ENCODE data around the gene LRRC25. TPM values are rescaled to one million over a fixed set of nuclear protein-coding genes. Genes with fewer than 3 reads are reported as not detected.

The LRRC25 gene
- total and polyA plus RNA-seq, 9 donors, result 1.2 to 2.4 (median 1.5) TPM

DNA sequence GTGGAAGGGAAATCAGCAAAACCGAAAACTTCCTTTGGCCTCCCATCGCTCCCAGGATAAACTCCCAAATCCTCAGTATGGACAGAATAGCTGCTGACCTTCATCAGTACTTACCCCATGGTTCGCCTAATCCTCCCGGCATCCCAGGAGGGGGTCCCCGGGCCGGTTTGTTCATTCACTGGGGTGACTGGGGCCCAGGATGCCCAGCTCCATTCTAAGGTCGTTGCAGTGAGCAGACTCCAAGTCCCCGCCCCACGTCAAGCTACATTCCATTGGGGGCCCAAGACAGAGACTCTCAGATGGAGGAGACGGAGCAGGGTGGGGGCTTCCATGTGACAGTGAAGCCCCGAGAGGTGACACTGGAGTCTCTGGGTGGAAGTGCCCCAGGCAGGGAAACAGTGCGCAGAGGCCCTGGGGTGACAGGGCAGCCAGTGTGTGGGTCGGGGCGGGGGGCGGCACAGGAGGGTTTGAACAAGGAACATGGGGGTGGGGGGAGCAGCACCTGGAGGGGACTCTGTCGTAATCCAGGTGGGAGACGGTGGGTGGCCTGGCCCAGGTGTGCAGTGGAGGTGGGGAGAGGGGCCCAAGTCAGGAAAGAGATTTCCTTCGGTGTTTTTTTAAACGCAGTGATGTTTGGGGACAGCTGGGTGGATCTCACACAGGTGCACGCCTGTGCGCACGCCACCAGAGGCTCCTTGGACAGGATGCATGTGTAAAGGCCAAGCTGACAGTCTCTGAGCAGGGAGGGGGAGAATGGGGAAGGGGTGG is 26.9 kb upstream of the LRRC25 start:
- no peak for DNase-seq
- H3K4me3 ChIP-seq (ENCODE audit: low read length), result no peak overlapping the region
- 46% methylated on average over 15 of the region's 22 CpGs for WGBS (ENCODE audit: insufficient coverage)

DNA sequence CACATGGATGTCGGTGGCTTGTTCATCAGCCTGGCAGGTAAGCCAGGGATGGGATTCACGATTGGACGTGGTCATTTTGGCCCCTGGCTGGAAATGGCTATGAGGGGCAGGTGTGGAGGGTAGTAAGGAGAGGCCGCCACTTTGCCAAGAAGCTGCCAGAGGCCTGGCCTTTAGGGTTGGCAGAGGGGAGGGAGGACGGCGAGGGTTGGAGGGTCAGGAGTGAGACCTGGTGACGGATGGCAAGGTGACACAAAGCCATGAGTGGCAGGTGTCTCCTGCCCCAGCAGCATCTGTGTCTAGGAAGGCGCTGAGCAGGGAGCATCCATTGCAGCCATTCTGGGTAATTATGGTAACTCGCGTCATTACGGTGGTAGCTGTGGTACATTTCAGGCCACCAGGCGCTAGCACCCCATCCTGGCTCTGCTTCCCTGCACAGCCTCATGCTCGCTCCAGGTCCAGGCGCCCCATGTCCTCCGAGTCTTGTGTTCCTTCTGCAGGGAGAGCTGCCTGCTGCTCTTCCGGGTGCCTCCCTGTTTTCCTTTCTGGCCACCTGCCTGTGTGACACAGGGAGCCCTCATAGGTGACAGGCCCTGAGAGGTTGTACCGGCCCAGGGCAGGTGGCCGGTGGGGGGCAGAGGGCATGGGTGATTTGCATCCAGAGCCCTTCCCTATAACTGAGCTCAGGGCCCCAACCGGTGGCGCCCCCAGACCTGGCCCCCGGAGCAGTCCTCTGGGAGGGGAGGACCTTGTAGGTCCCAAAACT is 26.0 kb upstream of the LRRC25 start:
- H3K9me3 ChIP-seq (replicated peaks; ENCODE audit: control insufficient read depth, low read depth, low read length), result no peaks in the 10 kb centered on the region
- H3K4me3 ChIP-seq (ENCODE audit: low read length), result no peak overlapping the region
- peaks cover 17% of the 10 kb centered on the region for H3K36me3 ChIP-seq (ENCODE audit: control insufficient read depth, insufficient read depth, low read length)
- peak overlapping the region; percentile 13 for H3K27ac ChIP-seq (ENCODE audit: low read length)
- H3K27me3 ChIP-seq (ENCODE audit: control insufficient read depth, insufficient read depth, low read length), result no peaks in the 10 kb centered on the region
- WGBS (ENCODE audit: insufficient coverage), result 79% methylated on average over 16 of the region's 21 CpGs
- peak; percentile 23 for DNase-seq
- peaks cover 91% of the 10 kb centered on the region for H3K4me1 ChIP-seq (ENCODE audit: control insufficient read depth, insufficient read depth, low read length)

More for the DNA sequence above, 26.9 kb upstream of the LRRC25 start:
- Histone ChIP-seq H3K36me3 (ENCODE audit: control insufficient read depth, insufficient read depth, low read length) (peaks cover 17% of the 10 kb centered on the region), H3K27me3 (ENCODE audit: control insufficient read depth, insufficient read depth, low read length) (no peaks in the 10 kb centered on the region), H3K9me3 (replicated peaks; ENCODE audit: control insufficient read depth, low read depth, low read length) (no peaks in the 10 kb centered on the region), H3K27ac (ENCODE audit: low read length) (peak overlapping the region; percentile 13), H3K4me1 (ENCODE audit: control insufficient read depth, insufficient read depth, low read length) (peaks cover 93% of the 10 kb centered on the region)

DNA sequence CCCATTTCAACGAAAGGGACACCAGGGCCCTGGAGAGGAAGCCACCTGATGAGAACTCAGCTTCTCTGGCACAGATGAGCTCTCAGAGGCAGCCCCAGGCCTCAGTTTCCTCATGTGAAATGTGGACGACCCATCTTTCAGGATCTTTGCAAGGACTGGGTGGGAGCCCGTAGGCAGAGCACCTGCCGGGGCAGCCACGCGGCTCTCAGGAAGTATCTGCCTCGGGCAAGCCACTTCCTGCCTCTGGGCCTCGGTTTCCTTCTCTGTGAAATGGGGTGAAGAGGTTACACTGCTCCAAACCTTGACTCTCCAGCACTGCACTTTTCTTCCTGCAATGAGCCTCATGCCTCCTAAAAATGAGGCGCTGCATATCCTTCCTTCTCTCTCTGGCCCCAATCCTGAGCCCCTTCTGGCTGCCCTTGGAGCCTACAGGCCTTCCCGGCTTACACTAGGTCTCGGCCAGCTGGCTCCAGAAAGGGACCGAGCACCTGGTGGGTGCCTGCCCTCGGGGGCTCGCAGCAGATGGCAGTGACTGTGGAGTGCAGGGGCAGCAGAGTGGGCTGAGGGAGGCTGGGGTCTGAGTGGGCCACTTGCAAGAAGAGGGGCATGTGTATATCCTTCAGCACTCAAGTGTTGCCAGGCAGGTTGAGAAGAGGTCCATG is 25.2 kb upstream of the LRRC25 start:
- Histone ChIP-seq H3K27me3 (ENCODE audit: control insufficient read depth, insufficient read depth, low read length) (no peaks in the 10 kb centered on the region), H3K4me3 (ENCODE audit: low read length) (no peak overlapping the region), H3K36me3 (ENCODE audit: control insufficient read depth, insufficient read depth, low read length) (peaks cover 13% of the 10 kb centered on the region), H3K4me1 (ENCODE audit: control insufficient read depth, insufficient read depth, low read length) (peaks cover 91% of the 10 kb centered on the region), H3K27ac (ENCODE audit: low read length) (no peak overlapping the region), H3K9me3 (replicated peaks; ENCODE audit: control insufficient read depth, low read depth, low read length) (no peaks in the 10 kb centered on the region)
- peak; percentile 18 for DNase-seq
- 58% methylated on average over 8 of the region's 14 CpGs for WGBS (ENCODE audit: insufficient coverage)

DNA sequence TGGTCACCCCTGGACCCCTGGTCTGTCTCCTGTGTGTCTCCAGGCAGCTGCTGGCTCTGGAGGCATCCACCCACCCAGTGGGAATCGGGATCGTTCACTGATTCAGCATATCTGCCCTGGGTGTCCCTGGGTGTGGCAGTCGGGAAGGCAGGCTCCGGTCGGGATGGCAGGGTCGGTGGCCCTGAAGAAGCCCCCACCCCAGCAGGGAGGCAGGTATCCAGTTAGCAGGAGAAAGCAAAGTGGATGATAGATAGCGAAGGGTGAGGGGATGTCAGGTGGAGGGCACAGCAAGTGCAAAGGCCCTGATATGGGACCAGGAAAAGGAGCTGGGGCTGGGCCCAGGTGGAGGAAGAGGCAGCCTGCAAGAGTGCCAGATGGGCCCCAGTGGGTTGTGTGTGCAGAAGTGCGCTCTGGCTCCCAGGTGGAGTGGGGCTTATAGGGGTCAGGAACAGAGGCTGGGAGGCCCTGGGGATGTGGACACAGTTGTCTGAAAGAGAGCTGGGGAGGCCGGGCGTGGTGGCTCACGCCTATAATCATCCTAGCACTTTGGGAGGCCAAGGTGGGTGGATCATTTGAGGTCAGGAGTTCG is 24.0 kb upstream of the LRRC25 start:
- DNase-seq, result peak; percentile 20
- 70% methylated on average over 6 of the region's 12 CpGs for WGBS (ENCODE audit: insufficient coverage)
- peaks cover 7% of the 10 kb centered on the region for H3K36me3 ChIP-seq (ENCODE audit: control insufficient read depth, insufficient read depth, low read length)
- no peaks in the 10 kb centered on the region for H3K9me3 ChIP-seq (replicated peaks; ENCODE audit: control insufficient read depth, low read depth, low read length)
- H3K27me3 ChIP-seq (ENCODE audit: control insufficient read depth, insufficient read depth, low read length), result peaks cover 2% of the 10 kb centered on the region
- no peak overlapping the region for H3K27ac ChIP-seq (ENCODE audit: low read length)
- no peak overlapping the region for H3K4me3 ChIP-seq (ENCODE audit: low read length)
- peaks cover 89% of the 10 kb centered on the region for H3K4me1 ChIP-seq (ENCODE audit: control insufficient read depth, insufficient read depth, low read length)

DNA sequence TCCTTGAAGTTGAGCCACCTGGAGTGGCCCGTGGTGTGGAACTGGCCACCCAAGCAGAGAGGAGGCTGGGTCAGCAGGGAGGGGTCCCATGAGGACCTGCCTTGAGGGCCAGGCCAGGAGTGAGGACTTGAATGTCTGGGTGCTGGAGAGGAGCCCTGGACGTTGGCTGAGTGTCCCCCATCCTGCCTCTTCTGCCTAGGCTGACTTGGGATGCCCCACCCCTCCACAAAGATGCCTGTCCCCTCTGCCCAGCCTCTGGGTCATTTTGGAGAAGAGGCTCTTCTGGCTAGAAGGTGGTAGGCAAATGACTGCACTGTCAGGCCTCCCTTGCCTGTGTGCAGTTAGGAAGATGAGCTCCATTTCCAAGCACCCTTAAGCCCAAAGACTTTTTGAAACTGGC is 23.5 kb upstream of the LRRC25 start:
- peaks cover 89% of the 10 kb centered on the region for H3K4me1 ChIP-seq (ENCODE audit: control insufficient read depth, insufficient read depth, low read length)
- no peaks in the 10 kb centered on the region for H3K9me3 ChIP-seq (replicated peaks; ENCODE audit: control insufficient read depth, low read depth, low read length)
- H3K4me3 ChIP-seq (ENCODE audit: low read length), result peak overlapping the region; percentile 77
- peaks cover 2% of the 10 kb centered on the region for H3K27me3 ChIP-seq (ENCODE audit: control insufficient read depth, insufficient read depth, low read length)
- WGBS (ENCODE audit: insufficient coverage), result 0% methylated on average over 1 of the region's 2 CpGs
- no peak overlapping the region for H3K27ac ChIP-seq (ENCODE audit: low read length)
- peaks cover 7% of the 10 kb centered on the region for H3K36me3 ChIP-seq (ENCODE audit: control insufficient read depth, insufficient read depth, low read length)
- DNase-seq, result peak; percentile 34

DNA sequence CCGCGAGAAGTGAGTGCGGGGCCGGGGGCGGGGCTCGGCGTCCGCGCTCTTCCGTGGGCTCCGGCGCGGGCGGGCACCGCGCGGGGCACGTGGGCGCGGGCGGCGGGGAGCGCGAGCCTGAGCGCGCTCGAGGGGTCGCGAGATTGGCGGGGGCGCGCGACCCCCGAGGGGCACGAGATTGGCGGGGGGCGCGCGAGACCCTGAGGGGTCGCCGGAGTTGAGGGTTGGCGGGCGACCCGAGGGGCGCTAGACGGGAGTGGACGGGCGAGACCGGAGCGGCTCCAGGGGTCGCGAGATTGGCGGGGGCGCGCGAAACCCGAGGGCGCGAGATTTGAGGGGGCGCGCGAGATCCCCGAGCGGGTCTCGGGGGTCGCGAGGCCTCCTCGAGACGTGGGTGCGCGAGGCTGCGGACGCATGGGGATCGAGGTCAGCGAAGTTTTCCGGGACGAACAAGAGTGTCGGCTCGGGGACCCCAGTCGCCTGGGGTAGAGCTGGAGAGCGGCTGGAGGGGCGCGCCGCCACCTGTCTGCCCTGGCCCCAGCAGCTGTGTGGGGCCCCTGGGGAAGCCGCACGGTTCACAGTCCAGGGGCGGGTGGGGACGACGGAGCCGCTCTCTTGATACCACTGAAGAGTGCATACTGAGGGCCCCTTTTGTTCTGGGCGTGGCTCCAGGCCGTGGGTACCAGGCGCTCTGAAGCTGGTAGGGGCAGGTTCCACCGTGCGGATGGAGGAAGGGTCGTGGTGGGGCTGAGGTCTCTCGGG is 22.5 kb upstream of the LRRC25 start:
- Histone ChIP-seq H3K27ac (ENCODE audit: low read length) (peak overlapping the region; percentile 77), H3K27me3 (ENCODE audit: control insufficient read depth, insufficient read depth, low read length) (peaks cover 2% of the 10 kb centered on the region), H3K36me3 (ENCODE audit: control insufficient read depth, insufficient read depth, low read length) (peaks cover 7% of the 10 kb centered on the region), H3K9me3 (replicated peaks; ENCODE audit: control insufficient read depth, low read depth, low read length) (no peaks in the 10 kb centered on the region), H3K4me3 (ENCODE audit: low read length) (peak overlapping the region; percentile 77), H3K4me1 (ENCODE audit: control insufficient read depth, insufficient read depth, low read length) (peaks cover 89% of the 10 kb centered on the region)
- DNase-seq, result peak; percentile 69
- under 1% methylated on average over 96 of the region's 97 CpGs for WGBS (ENCODE audit: insufficient coverage)

DNA sequence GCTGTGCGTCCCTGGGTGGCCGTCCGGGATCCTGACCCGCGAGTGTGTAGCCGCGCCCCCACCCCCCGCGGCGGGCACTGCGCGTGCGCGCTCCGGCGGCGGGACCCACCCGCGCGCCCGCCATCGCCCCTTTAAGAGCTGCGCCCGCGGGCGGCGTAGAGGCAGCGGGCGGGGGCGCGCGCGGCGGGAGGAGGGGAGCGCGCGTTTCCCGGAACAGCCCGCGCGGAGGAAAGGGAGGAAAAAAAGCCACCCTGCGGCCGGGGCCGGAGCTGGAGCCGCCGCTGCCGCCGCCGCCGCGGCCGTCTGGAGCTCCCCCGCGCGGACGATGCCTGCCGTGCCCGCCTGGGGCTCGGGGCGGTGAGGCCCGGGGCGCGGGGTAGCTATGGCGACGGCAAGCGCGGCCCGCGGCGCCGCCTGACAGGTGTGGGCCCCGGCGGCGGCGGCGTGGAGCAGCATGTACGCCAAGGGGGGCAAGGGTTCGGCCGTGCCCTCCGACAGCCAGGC is 21.8 kb upstream of the LRRC25 start, which contains the start of gene SSBP4:
Gene SSBP4 (plus strand): TSS at position 204 of the 504 bp plus-strand sequence. CDS start 251 bp downstream, at position 455.
- under 1% methylated on average over 79 of the region's 80 CpGs for WGBS (ENCODE audit: insufficient coverage)
- peak; percentile 93 for DNase-seq
- Histone ChIP-seq H3K27me3 (ENCODE audit: control insufficient read depth, insufficient read depth, low read length) (peaks cover 2% of the 10 kb centered on the region), H3K36me3 (ENCODE audit: control insufficient read depth, insufficient read depth, low read length) (peaks cover 7% of the 10 kb centered on the region), H3K4me1 (ENCODE audit: control insufficient read depth, insufficient read depth, low read length) (peaks cover 89% of the 10 kb centered on the region), H3K9me3 (replicated peaks; ENCODE audit: control insufficient read depth, low read depth, low read length) (no peaks in the 10 kb centered on the region), H3K4me3 (ENCODE audit: low read length) (peak within 1 kb of the TSS; percentile 77), H3K27ac (ENCODE audit: low read length) (peak within 1 kb of the TSS; percentile 100)

DNA sequence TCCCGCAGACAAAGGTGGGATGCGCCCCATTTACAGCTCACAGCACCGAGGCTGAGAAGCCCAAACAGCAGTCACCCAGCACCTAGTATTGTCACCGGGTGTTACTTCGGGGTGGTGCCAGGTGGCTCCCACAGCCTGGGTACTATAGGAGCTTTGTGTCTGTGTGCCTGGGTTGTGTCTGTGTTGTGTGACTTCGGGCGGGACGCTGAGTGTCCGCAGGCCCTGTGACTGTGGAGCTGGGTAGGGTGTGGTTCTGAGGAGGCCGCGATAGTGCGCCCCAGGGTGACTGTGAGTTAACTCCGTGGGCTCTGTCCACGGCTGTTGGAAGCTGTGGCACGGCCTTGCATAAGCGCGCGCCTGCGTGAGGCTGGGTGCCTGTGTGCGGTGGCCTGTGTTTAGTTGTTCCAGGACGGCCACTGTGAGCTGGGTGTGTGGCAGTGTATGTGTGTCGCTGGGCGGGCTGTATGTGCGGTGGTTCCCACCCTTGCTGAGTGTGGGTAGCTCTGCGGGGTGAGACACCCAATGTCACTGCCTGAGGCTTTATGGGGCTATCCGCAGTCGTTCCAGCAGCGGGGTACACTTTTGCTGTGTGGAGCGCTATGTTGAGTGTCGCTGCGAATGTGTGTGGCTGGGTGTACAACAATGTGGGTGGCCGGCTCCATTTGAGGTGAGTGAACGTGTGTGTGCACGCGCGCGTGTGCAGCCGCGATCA is 21.2 kb upstream of the LRRC25 start:
- peaks cover 2% of the 10 kb centered on the region for H3K27me3 ChIP-seq (ENCODE audit: control insufficient read depth, insufficient read depth, low read length)
- H3K4me1 ChIP-seq (ENCODE audit: control insufficient read depth, insufficient read depth, low read length), result peaks cover 87% of the 10 kb centered on the region
- H3K27ac ChIP-seq (ENCODE audit: low read length), result peak overlapping the region; percentile 100
- peak overlapping the region; percentile 31 for H3K4me3 ChIP-seq (ENCODE audit: low read length)
- no peaks in the 10 kb centered on the region for H3K9me3 ChIP-seq (replicated peaks; ENCODE audit: control insufficient read depth, low read depth, low read length)
- WGBS (ENCODE audit: insufficient coverage), result 14% methylated on average over 33 of the region's 39 CpGs
- peaks cover 7% of the 10 kb centered on the region for H3K36me3 ChIP-seq (ENCODE audit: control insufficient read depth, insufficient read depth, low read length)
- DNase-seq, result no peak

DNA sequence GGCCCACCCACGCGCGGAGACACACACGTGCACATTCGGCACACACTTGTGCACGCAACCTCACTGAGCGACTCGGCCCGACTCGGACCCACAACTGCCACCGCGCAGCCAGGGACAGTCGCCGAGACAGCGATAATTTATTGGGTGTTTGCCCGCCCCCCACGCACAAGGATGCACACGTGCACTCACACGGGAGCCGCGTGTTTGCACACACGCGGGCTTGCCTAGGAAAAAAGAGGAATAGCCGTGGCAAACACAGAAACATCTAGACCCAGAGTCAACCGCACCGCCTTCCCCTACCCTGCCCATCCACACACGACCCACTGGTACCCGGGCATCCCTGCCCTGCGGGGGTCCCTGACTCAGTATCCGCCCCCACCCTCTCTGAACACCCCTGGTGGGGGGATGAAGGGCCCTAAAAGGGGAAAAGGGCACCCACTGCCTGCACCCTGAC is 20.6 kb upstream of the LRRC25 start:
- H3K4me3 ChIP-seq (ENCODE audit: low read length), result peak overlapping the region; percentile 29
- peak overlapping the region; percentile 100 for H3K27ac ChIP-seq (ENCODE audit: low read length)
- H3K9me3 ChIP-seq (replicated peaks; ENCODE audit: control insufficient read depth, low read depth, low read length), result no peaks in the 10 kb centered on the region
- DNase-seq, result no peak
- peaks cover 81% of the 10 kb centered on the region for H3K4me1 ChIP-seq (ENCODE audit: control insufficient read depth, insufficient read depth, low read length)
- peaks cover 4% of the 10 kb centered on the region for H3K36me3 ChIP-seq (ENCODE audit: control insufficient read depth, insufficient read depth, low read length)
- 1% methylated on average over 16 of the region's 30 CpGs for WGBS (ENCODE audit: insufficient coverage)
- peaks cover 2% of the 10 kb centered on the region for H3K27me3 ChIP-seq (ENCODE audit: control insufficient read depth, insufficient read depth, low read length)

Measured in muscle of leg (tissue), 11 donors.